IPS-18c (cell line): ENCODE results near the gene PRKN.

ENCODE experiments used
- H3K4me3 ChIP-seq: 2 replicates; pipeline ENCODE4 v1.7.0; 2013; ENCODE audit warnings: low read depth, mild to moderate bottlenecking, low read length, moderate library complexity; ENCODE audit not compliant: insufficient read depth
- H3K9me3 ChIP-seq: one replicate; pipeline ENCODE4 v1.6.1; 2013; ENCODE audit warnings: mild to moderate bottlenecking, low read length, moderate library complexity; ENCODE audit not compliant: control insufficient read depth, insufficient read depth

PRKN gene

GRCh38 chr6:162715601-162716000 is 12.0 kb downstream of the PRKN start:
- Histone ChIP-seq H3K4me3 (no peak overlapping the region), H3K9me3 (peaks cover 2% of the 10 kb centered on the region)

GRCh38 chr6:162713974-162714780 is 13.4 kb downstream of the PRKN start:
- Histone ChIP-seq H3K4me3 (no peak overlapping the region), H3K9me3 (no peaks in the 10 kb centered on the region)

- H3K4me3 ChIP-seq: no peak overlapping the region
Observed at GRCh38 chr6:162712694-162713093, 14.9 kb downstream of the PRKN start.

GRCh38 chr6:162711376-162711775 is 16.2 kb downstream of the PRKN start:
- Histone ChIP-seq H3K9me3 (no peaks in the 10 kb centered on the region), H3K4me3 (no peak overlapping the region)

More at GRCh38 chr6:162712694-162713093, 14.9 kb downstream of the PRKN start:
- H3K9me3 ChIP-seq: no peaks in the 10 kb centered on the region

GRCh38 chr6:162710936-162711335 is 16.6 kb downstream of the PRKN start:
- H3K4me3 ChIP-seq: no peak overlapping the region
- no peaks in the 10 kb centered on the region for H3K9me3 ChIP-seq

- no peaks in the 10 kb centered on the region for H3K9me3 ChIP-seq
- no peak overlapping the region for H3K4me3 ChIP-seq
Observed at GRCh38 chr6:162710419-162710818, 17.1 kb downstream of the PRKN start.

GRCh38 chr6:162709431-162709830 is 18.1 kb downstream of the PRKN start:
- Histone ChIP-seq H3K9me3 (no peaks in the 10 kb centered on the region), H3K4me3 (no peak overlapping the region)

- H3K9me3 ChIP-seq: no peaks in the 10 kb centered on the region
Observed at GRCh38 chr6:162708971-162709370, 18.6 kb downstream of the PRKN start.

GRCh38 chr6:162706232-162706631 is 21.3 kb downstream of the PRKN start:
- H3K4me3 ChIP-seq: no peak overlapping the region
- no peaks in the 10 kb centered on the region for H3K9me3 ChIP-seq

More at GRCh38 chr6:162708971-162709370, 18.6 kb downstream of the PRKN start:
- H3K4me3 ChIP-seq: no peak overlapping the region

- no peaks in the 10 kb centered on the region for H3K9me3 ChIP-seq
- no peak overlapping the region for H3K4me3 ChIP-seq
Observed at GRCh38 chr6:162705736-162706135, 21.8 kb downstream of the PRKN start.

- Histone ChIP-seq H3K4me3 (no peak overlapping the region), H3K9me3 (no peaks in the 10 kb centered on the region)
Observed at GRCh38 chr6:162704001-162704400, 23.6 kb downstream of the PRKN start.

GRCh38 chr6:162702446-162702845 is 25.1 kb downstream of the PRKN start:
- H3K9me3 ChIP-seq: no peaks in the 10 kb centered on the region
- no peak overlapping the region for H3K4me3 ChIP-seq

GRCh38 chr6:162701551-162701950 is 26.0 kb downstream of the PRKN start:
- Histone ChIP-seq H3K4me3 (no peak overlapping the region), H3K9me3 (no peaks in the 10 kb centered on the region)

- Histone ChIP-seq H3K9me3 (no peaks in the 10 kb centered on the region), H3K4me3 (no peak overlapping the region)
Observed at GRCh38 chr6:162700966-162701365, 26.6 kb downstream of the PRKN start.

GRCh38 chr6:162699961-162700360 is 27.6 kb downstream of the PRKN start:
- Histone ChIP-seq H3K4me3 (no peak overlapping the region), H3K9me3 (no peaks in the 10 kb centered on the region)

GRCh38 chr6:162698440-162698839 is 29.1 kb downstream of the PRKN start:
- Histone ChIP-seq H3K4me3 (no peak overlapping the region), H3K9me3 (no peaks in the 10 kb centered on the region)

GRCh38 chr6:162697872-162698403 is 29.6 kb downstream of the PRKN start:
- Histone ChIP-seq H3K9me3 (no peaks in the 10 kb centered on the region), H3K4me3 (no peak overlapping the region)

GRCh38 chr6:162690158-162690557 is 37.4 kb downstream of the PRKN start:
- no peak overlapping the region for H3K4me3 ChIP-seq
- no peaks in the 10 kb centered on the region for H3K9me3 ChIP-seq
